Islet precursor cell (in vitro differentiated cells): ENCODE results near the gene AZIN2.
A peak's percentile ranks its signal among the peaks of the same experiment; 100 is the strongest.
"Not testable (repeated sequence)": the region's sequence is repeated elsewhere in the genome, so short reads cannot be mapped to it uniquely, and the experiment has no call there.

Experiments used
- DNase-seq: peaks from one replicate; pipeline ENCODE4 v3.0.0-alpha.2; 2018

The AZIN2 gene

DNA sequence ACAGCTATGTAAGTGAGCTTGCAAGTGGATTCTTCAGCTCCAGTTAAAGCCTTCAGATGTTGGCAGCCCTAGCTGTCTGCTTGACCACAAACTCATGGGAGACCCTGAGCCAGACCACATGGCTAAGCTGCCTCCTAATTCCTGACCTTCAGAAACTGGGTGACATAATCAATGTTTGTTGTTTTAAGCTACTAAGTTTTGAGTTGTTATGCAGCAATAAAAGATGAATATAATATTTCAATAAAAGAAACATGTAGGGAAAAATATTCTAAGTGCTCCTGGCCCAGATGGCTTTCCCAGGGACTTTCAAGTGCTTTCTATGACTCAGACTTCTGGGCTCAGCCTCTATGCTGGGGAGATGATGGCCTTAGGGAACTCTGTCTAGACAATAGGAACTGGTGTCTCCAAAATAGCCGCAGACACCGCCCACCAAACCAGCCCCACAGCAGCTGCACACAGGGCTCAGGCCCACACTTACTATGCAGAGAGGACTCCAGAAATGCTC is 20.3 kb upstream of the AZIN2 start:
- DNase-seq, result peak; percentile 93

DNA sequence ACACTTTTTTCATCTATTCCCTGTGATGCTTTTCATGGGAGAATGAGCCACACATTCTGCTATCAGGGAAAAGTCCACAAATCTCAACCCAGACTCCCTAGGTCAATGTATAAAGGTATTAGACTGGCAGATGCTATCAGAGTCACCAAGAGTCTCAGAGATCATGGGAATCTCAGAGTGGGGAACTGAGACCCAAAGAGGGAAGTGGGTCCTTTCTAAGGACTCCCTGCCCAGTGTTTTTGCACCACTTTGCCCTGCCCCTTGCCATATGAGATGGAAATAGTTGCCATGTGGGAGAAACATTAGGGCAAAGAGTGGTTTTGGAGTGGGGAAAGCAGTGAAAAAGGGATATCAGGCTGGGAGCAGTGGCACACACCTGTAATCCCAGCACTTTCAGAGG is 19.1 kb upstream of the AZIN2 start:
- DNase-seq, result no peak

DNA sequence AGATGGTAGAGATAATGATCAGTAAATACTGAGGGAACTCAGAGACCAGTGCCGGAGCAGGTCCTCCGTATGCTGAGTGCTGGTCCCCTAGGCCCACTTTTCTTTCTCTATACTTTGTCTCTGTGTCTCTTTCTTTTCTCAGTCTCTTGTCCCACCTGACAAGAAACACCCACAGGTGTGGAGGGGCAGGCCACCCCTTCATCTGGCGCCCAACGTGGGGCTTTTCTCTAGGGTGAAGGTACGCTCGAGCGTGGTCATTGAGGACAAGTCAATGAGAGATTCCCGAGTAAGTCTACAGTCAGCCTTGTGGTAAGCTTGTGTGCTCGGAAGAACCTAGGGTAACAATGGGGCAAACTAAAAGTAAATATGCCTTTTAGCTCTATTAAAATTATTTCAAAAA is 16.7 kb upstream of the AZIN2 start:
- not testable (repeated sequence) for DNase-seq

DNA sequence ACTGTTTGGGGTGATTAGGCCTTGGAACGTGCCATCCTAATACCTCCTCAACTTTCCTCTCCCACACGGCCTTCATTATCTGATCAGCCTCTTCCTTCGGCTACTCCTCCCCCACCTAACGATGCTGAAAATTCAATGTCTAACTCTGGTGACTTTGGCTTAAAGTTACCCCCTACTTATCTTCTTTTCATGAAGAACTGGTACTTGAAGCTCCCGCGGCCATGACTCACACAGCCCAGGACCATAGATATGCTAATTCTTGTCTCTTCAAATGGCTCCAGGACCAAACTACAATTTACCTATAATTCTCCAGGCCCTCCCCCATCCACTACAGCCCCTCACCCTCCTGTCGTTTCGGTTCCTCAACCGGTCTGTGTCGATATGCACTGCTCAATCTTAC is 15.7 kb upstream of the AZIN2 start:
- DNase-seq, result no peak

DNA sequence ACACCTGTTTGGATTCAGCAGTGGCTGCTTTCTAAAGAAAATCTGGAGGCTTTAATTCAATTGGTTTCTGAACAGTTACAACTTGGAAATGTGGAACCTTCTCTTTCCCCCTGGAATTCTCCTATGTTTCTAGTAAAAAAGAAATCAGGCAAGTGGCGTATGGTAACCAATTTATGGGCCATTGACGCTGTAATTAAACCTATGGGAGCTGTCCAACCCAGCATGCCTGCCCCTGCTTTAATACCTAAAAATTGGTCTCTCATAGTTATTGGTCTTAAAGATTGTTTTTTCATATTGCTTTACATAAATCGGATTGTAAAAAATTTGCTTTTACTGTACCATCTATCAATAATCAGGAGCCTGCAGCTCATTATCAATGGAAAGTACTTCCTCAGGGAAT is 14.5 kb upstream of the AZIN2 start:
- DNase-seq, result not testable (repeated sequence)

DNA sequence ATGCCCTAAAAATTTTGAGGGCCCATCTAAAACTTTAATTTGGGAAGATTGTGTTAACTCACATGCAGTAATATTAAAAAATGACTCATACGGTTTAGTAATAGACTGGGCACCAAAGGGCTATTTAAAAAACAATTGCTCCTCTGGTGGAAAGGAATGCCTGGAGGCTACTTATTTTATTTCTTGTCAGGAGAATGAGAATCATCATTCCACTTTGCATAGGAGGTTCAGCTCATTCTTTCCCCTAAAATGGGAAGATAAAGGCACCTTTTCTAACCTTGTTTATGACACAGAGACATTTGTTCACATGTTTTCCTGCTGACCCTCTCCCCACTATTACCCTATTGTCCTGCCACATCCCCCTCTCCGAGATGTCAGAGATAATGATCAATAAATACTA is 12.8 kb upstream of the AZIN2 start:
- not testable (repeated sequence) for DNase-seq

DNA sequence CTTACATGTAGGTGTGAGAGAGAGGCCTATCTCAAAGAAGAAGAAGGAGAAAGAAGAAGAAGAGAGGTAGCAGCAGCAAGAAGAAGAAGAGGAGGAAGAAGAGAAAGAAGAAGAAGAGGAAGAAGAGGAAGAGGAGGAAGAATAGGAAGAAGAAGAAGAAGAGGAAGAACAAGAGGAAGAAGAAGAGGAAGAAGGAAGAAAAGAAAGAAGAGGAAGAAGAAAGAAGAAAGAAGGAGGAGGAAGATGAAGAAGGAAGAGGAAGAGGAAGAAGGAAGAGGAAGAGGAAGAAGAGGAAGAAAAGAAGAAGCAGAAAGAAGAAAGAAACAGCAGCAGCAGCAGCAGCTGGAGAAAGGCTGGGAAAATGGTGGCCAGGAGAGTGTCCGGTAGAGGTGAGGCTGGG is 10.3 kb upstream of the AZIN2 start:
- no peak for DNase-seq

DNA sequence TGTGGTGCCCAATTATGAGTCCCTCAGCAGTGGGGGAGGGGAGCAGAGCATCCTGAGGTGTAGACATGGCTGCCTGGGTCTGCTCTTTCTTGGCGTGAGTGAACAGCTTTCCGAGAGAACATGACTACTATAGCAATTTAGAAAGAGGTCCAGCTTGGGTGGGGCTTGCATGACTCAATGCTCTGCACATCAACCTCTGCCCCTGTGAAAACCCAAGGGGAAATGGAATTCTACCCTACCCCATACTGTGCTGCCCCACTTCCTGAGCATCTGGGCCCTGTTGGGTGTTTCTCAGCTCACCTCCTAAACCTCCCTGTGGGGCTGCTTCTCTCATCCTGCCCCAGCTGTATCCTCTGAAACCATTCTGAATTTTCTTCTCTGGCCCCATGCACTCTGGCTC is 8.2 kb upstream of the AZIN2 start:
- DNase-seq, result no peak

DNA sequence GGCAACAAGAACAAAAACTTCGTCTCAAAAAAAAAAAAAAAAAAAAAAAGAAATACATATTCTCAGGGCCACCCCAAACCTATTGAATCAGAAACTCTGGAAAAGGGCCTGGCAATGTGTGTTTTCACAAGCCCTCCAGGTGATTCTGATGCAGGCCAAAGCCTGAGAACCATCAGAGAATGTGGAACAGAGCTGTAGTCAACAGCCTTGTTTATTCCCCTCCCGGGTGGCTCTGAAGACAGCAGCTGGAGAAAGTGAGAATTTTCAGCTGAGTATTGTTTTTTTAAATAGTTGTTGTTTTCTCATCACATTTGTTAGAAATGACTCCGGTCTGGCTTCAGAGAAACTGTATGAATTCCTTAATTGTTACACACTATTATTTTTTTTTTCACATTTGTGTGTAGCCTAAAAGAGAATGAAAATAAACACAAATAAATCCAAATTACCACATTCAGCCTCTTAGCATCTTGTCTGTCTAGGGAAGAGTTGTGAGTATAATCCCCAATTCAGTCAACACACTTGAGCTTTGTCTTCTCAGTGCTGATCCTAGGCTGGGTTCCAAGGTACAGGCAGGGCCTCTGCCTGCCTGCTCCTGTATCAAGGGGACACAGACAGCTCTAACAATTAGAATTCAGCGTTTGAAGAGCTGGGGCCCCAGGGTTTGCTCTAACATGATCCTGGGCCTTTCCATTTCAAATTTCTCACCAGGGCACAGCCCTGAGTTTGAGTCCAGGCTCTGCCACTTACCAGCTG is 6.6 kb upstream of the AZIN2 start:
- no peak for DNase-seq

DNA sequence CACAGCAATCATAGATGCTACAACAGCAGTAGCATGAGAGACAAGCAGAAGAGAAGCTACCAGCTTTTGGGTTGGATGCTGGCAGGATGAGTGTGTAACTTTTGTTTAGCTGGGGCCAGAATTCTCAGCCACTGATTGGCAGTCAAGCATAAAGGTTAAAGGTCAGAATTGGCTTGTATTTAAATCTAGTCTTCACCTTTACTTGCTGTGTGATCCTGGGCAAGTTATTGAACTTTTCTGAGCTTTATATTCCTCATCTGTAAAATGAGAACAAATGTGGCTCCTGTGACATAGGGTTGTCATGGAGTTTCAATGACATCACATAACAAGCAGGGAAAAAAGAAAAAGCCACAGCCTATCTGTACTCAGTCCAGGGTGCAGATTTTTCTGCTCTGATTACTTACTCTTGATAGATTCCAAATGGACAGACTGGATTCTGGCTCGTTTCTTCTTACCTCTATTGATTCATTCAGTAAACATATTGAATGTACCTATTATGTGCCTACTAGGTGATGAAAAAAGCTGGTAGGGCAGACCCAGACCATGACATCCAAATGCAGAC is 2.8 kb upstream of the AZIN2 start:
- no peak for DNase-seq

DNA sequence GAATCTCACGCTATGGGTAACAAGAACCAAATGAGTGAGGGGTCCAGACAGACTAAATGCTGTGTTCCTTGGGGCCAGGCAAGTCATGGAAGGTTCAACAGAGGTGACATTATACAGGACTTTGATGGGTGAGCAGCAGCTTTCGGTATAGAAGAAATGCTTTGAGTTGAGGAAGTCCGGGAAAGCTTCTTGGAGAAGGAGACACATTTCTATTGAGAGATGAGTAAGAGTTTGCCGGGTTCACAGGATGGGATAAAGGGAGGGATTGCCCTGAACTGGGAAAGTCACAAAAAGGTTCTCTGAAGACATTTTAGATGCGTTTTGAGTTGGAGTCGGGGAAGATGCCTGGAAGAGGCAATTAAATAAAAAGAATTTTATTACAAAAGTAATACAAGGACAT is 580 bp upstream of the AZIN2 start:
- no peak for DNase-seq

DNA sequence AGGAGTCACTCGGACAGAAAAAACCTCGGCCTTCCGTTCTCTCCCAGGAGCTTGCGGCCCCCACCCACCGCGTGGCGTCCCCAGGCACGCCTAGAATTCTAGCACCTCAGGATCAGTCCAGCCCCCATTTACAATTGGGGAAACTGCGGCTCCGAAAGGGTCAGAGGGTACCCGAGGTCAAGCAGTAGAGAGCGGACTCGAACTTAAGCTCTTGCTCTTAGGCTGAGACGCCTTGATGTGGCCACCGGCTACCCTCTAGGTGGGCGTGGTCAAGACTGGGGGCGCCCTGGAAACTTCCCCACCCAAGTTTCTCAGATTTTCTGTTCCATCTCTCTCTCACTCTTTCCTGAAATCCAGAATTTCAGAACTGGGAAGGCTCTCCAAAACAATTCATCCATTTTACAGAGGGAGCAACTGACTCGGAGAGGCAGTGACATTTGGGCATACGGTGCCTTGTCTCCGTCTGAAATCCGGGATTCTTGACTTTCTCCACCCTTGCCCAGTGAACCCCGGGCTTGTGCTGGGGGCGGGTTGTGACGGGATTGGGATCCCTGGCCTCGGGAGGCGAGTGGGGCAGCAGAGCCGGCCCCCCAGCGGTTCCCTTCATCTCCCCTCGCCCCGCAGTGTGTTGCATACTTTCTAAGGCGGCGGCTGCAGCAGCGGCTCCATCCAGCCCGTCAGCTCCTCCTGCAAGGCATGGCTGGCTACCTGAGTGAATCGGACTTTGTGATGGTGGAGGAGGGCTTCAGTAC is 777 bp downstream of the AZIN2 start:
- DNase-seq, result peak; percentile 60

DNA sequence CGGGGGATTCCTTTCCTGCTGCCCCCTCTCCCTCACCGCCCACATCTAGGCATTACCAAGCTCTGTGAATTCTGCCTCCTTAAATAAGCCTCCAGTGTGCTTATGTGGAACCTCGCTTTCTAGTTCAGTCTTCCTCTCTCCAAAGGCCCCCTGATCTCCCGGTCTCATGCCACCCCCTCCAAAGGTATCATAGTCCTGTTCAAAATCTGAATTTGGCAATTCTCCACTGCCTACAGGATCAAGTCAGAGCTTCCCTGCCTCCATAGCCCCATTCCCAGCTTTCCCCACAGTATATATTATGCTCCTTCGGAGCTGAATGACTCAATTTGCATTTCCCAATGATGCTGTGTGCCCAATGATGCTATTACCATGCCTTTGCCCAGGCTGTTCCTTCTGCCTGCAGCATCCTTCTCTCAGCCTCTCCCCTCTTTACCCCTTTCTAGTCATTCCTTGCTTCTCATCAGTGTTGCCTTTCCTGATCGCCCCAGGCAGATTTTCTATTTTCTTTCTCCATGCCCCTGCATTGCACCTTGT is 1.7 kb downstream of the AZIN2 start:
- DNase-seq, result no peak

DNA sequence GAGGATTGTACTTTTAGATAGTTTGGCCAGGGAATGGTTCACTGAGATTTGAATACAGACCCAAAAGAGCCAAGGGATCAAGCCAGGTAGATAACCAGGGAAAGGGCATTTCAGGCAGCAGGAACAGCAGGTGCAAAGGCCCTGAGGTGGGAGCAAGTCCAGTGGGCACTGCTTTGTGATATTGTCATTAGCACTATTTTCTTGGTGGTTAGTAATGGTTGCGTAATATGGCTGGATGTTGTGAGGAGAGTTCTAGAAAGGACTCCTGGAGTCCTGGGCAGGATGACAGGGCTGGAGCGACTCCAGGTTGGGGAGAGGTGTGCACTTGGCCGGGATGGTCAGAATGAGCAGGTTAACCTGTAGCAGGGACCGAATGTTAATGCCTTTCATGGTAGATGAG is 4.4 kb downstream of the AZIN2 start:
- DNase-seq, result no peak

DNA sequence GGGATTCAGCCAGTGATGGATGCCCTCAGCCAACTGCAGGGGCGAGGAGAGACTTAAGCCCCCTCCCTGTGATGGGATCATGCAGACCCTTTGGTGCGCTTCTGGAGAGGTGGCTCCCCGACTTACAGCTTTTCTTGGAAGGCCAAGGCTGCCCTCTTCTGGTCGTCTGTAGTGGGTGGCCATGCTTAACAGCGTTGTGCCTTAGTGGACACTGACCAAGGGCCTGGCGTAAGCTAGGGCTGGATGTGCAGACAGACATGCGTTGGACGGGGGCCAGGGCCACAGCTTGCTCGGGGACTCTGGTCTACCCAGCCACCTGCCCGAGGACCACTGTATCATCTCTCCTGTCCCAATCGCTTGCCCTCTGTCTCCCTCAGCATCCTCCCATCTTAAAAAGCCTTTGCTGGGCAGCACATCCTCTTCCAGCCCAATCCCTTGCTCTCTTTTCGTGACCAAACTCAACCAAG is 5.5 kb downstream of the AZIN2 start:
- peak; percentile 91 for DNase-seq

DNA sequence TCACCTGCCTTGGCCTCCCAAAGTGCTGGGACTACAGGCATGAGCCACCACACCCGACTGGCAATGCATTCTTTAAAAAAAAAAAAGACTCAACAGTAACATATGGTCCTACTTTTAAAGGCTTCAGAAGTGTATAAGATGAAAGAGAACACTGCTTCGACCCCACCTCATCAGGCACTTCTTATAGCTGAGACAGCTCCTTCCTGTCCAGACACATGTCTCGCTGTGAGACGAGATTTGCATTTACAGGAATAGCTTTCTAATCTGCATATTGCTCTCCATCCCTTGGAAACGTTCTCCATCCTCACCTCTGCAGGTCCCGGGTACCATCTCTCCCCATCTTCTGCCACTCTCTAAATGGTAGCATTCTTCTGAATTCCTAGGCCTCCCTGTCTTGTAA is 6.7 kb downstream of the AZIN2 start:
- no peak for DNase-seq

DNA sequence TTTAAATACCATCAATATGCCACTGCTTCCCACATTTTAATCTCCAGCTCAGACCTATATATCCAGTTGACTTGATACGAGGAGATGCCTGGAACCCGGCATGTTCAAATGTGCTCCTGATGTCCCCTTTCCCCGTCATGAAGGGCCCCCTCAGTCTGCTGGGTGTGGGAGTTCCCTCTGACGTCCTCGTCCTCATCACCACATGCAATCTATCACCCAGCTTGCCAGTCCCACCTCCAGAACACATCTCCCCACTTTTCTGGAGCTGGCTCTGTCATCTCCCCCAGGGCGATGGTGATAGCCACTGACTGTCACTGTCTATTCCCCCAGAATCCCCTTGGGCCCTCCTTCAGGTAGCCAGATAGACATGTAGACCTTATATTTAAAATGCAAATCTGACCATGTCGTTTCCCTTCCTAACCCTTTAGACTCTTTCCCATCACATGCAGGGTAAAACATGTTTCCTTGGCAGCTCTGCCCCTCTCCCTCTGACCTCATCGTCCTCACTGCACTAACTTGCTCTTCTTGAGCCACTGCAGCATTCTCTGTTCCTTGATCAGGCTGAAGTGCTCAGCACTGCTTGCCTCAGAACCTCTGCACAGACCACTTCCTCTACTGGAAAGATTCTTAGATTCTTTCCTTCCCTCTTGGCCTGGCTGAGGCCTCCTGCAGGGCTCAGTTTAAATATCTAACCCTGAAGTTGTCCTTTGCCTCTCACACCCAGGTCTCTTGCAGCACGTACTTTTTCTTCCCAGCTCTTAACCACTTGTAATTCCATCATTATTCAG is 7.4 kb downstream of the AZIN2 start:
- no peak for DNase-seq

DNA sequence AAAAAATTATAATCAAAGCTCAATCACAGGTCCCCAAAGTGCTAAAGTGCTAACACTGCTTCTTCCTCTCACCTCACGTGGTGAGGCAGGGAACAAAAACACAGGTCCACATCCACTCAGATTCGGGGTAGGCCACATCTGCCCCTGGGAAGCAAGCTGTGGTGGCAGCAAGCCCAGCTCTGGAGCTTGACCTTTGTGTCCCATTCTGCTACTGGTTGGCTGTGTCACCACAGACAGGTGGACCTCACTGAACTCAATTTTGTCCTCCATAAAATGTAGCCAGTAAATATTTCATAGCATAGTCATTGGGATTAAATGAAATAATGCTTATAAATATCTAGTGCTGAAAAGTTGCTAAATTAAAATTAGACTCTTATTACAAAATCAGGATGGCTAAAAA is 8.5 kb downstream of the AZIN2 start:
- DNase-seq, result no peak

DNA sequence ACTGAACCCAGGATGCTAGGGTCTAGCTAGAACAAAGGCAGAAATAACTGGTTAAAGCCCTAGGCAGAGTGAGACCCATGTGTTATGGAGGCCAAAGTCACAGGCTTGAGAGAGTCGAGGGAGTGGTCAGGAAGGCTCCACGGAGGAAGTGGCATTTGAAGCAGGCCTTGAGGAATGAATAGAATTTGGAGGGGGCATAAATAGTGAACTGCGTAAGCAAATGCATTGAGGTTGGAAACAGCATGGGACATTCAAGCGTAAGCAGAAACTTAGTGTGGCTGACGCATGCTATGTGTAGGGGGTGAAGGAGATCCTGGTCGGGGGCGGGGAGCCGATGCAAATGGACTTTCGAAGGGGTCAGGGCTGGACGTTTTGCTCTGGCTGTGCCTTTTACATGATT is 11.5 kb downstream of the AZIN2 start:
- DNase-seq, result no peak

DNA sequence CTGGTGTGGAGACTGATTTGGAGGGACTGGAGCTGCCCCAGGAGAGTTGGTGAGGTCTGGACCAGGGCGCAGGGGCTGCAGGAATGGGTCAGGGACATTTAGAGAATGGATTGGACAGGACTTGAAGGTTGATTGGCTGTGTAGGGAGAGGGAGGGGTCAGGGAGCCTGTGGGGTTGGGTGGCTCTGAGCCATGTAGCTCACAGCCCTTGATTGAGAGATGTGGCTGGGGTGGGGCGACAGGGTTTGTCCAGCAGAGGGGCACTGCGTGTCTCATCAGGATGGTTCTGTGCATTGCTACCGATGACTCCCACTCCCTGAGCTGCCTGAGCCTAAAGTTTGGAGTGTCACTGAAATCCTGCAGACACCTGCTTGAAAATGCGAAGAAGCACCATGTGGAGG is 12.1 kb downstream of the AZIN2 start:
- DNase-seq, result no peak

DNA sequence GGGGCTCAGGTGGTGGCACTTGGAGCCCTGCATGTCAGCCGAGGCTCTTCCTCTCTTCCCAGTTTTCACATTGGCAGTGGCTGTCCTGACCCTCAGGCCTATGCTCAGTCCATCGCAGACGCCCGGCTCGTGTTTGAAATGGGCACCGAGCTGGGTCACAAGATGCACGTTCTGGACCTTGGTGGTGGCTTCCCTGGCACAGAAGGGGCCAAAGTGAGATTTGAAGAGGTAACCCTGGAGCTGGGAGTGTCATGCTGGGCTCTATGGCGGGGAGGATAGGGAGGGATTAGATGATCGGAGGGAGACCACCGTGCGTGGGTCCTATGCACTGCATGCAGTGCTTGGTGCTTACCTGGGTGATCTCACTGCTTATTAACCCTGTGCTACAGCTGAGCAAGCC is 13.5 kb downstream of the AZIN2 start:
- no peak for DNase-seq

DNA sequence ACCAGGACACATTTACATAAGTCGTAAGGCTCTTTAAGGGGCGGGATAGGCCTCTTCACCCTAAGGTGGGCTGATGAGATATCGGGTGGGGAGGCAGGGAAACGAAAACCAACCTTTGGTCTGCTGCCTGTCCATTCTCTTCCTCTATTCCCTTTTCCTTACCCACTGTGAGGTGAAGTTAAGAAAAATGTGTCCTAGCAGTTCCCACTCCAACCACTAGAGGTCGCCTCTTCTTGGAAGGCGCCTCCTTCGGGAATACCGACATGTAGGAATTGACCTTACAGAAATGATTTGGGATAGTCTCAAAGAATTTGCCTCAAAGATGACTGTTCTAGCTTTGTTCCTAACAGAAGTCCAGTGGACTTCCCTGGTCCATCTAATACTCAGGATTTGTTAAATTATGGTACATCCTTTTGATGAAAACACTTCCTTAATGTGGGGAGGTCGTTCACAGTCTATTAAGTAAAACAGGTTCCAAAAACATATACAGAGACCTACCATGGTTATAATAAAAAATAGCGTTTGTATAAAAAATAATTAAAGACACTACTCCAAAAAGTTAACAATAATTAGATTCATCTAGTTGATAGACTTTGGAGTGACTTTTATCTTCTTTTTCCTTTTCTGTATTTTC is 14.1 kb downstream of the AZIN2 start:
- peak; percentile 80 for DNase-seq
